Hindlimb muscle (tissue), 1 donor: ENCODE results near the gene MAP2K1. TPM values are rescaled to one million over a fixed set of nuclear protein-coding genes. Genes with fewer than 3 reads are reported as not detected.

Experiments
- DNase-seq: peaks from one replicate; pipeline ENCODE4 v3.0.0-alpha.2; 2013
- polyA plus RNA-seq: library from polyadenylated mRNA; unstranded; fragments of 120-200 nt; gene quantifications from one replicate; pipeline ENCODE4 v1.2.1, GENCODE V29; 2013; ENCODE audit not compliant: insufficient read length

Gene MAP2K1
- polyA plus RNA-seq, 1 donor = 82.1 TPM

DNA sequence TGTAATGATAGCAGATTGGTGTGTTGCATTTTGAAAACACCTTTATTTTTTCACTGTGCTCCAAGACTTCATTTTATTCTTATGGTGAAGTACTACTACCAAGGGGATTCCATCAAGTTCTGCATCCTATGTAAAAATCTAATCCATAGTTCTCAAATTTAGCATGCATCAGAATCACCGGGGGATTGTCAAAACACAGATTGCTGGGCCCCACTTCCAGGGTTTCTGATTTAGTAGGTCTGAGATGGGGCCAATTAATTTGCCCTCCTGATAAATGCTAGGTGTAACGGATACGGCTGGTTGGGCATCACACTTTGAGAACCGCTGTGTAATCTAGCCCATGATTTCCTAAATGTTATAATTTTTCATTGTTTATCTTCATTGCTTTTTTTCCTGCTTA is 119.1 kb downstream of the MAP2K1 start:
- DNase-seq = no peak

- DNase-seq = no peak
Measured at GRCh38 chr15:66508293-66508883, 121.7 kb downstream of the MAP2K1 start.

- no peak for DNase-seq
Measured at GRCh38 chr15:66514586-66514985, 127.9 kb downstream of the MAP2K1 start.

DNA sequence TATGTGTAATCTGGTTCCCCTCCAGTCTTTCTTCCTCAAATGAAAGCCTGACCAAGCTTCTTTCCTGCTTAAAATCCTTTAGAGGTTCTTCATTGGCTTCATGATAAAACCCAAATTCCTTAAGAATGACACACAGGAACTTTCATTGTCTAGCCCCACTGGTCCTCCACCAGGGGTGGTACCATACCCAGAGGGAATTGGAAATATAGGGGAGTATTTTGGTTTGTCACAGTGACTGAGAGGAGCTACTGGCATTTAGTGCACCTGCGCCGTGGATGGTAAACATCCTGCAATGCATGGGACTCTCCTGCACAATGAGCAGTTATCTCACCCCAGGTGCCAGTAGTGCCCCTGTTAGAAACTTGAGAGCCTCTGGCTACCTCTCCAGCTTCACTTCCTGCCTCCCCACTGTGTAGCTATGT is 129.2 kb downstream of the MAP2K1 start:
- no peak for DNase-seq

DNA sequence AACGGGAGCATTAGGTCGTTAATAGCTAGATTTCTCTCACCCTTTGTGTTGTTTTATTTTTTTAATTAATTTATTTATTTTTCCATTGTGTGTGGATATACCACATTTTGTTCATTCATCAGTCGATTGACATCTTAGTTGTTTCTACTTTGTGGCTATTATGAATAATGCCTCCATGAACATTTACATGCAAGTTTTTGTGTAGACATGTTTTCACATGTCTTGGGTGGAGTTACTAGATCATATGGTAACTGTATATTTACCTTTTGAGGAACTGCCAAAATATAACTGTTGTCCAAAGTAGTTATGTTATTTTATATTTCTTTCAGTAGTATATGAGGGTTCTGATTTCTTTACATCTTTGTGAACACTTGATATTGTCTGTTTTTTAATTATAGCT is 137.2 kb downstream of the MAP2K1 start:
- no peak for DNase-seq

DNA sequence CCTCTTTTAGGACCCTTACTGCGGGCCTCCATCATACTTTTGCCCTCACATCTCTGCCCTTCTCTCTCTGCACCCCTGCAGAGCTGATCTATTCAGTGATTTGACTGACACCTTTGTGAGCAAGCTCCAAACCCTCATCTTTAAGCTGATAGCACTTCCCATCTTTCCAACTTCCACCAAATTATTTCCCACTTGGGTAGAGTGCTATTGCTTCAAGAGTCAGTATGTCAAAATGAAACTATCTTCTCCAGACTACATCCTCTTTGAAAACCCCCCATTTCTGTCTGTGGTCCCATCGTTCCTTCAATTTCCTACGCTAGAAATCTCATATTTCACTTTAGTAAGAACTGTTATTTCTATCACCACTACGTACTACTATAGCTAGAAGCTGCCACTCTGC is 138.1 kb downstream of the MAP2K1 start:
- no peak for DNase-seq

GRCh38 chr15:66535056-66535455 is 148.3 kb downstream of the MAP2K1 start:
- DNase-seq = no peak

Other genes starting within 250 kb of the MAP2K1 start
- 0.26 TPM for gene MEGF11, start 133.2 kb upstream of the MAP2K1 start, polyA plus RNA-seq
- 30.3 TPM for gene DIS3L, start 93.3 kb upstream of the MAP2K1 start, polyA plus RNA-seq
- gene TIPIN, start 30.2 kb upstream of the MAP2K1 start, polyA plus RNA-seq = 12.8 TPM
- 34.0 TPM for gene SNAPC5, start 110.8 kb downstream of the MAP2K1 start, polyA plus RNA-seq
- 6,006 TPM for gene RPL4, start 117.9 kb downstream of the MAP2K1 start, polyA plus RNA-seq
- gene ZWILCH, start 118.4 kb downstream of the MAP2K1 start, polyA plus RNA-seq = 11.4 TPM
- 0.13 TPM for gene LCTL, start 179.1 kb downstream of the MAP2K1 start, polyA plus RNA-seq